HG02870 (cell line): ENCODE measurements around the gene SUGCT.
"Not testable (repeated sequence)": the region's sequence is repeated elsewhere in the genome, so short reads cannot be mapped to it uniquely, and the experiment has no call there.

Experiments
- ATAC-seq: cut with Tn5 transposase; IDR thresholded peaks from one replicate; pipeline ENCODE4 v1.9.1; 2021; ENCODE audit warnings: mild to moderate bottlenecking, moderate library complexity; ENCODE audit not compliant: unreplicated experiment

SUGCT gene

GRCh38 chr7:40394400-40394799 lies 259.6 kb downstream of the SUGCT start:
- no peak for ATAC-seq

DNA sequence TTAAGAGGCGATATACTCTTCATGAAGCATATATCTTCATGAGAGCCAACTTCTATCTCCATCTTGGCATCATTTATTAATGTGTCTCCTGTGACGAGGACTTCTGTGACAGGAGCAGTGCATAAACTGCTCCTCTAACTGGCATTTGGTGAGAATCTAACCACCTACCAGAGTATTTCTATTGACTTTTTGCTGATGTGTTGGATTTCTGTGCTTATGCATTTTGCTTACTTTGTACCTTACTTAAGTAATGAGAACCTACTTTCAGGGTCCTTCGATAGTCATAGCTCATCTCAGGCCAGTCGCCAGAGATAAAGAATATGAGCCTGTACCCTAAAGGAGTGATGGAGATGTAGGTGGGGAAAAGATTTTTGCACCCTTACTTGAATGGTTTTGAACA lies 265.7 kb downstream of the SUGCT start:
- ATAC-seq = no peak

GRCh38 chr7:40401406-40401805 lies 266.6 kb downstream of the SUGCT start:
- ATAC-seq = no peak

GRCh38 chr7:40402661-40403060 lies 267.9 kb downstream of the SUGCT start:
- ATAC-seq = no peak

DNA sequence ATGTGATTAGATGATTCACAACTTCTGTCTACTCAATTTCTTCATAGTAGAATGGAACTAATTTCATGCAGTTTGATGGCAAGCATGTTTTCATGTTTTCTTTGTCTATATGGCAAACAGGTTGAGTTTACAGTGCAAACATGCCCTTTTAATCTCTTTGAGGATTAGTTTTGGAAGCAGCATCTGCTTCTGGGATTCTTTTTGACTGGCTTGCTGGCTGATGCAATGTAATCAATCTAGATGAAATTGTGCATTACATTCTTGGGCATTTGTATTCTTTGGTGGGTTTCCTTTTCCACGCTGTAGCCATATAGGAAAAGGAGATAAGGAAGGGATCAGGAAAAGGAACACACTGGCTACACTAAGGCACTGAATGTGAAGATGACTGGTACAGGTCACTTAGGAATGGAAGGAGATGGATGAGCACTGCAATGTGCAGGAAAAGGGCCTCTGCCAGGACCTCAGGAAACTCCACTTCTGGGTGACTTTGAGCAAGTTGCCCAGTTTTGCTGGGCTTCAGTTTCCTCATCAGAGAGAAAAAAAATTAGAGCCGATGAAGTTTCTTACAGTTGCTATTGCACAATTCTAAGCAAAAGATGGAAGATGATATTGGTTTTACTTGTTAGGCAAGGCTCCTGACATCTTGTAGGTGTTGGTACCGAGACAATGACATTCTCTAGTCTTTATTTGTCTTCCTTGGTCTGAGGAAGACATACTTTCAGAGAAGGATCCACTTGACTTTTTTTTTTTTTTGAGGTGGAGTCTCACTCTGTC lies 269.1 kb downstream of the SUGCT start:
- ATAC-seq = no peak

DNA sequence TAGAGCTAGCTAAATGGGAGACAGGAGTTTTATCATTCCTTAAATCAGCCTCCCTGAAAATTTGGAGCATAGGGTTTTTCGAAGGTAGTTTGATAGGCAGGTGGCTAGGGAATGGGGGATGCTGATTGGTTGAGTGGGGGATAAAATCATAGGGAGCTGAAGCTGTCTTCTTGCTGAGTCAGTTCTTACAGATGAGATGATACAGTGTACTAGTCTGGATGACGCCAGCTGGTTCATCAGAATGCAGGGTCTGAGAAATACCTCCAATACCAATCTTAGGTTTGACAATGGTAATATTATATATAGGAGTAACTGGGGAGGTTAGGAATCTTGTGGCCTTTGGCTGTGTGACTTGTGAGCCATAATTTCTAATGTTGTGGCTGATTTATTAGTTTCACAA lies 271.2 kb downstream of the SUGCT start:
- no peak for ATAC-seq

DNA sequence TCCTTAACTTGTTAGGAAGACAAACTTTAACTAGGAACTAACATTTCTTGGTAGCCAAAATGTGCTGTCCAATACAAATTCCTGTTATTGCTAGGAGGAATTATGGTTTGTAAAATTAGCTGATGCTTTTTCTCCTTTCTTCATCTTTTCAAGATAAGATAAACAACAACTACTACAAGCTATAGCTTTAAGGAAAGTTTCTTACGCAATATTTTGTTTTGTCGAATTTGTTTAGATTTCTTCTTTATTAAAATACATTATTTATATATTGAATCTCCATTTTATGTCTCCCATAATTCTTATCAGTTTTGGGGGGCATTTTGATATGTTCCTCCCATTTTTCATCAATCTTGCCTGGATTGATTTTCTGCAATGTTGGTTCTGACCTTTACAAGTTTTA lies 277.5 kb downstream of the SUGCT start:
- no peak for ATAC-seq

DNA sequence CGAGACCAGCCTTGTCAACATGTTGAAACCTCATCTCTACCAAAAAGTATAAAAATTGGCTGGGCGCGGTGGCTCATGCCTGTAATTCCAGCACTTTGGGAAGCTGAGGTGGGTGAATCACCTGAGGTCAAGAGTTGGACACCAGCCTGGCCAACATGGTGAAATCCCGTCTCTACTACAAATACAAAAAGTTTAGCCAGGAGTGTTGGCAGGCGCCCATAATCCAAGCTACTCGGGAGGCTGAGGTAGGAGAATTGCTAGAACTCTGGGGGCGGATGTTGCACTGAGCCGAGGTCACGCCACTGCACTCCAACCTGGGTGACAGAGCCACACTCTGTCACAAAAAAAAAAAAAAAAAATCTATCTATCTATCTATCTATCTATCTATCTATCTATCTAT lies 279.9 kb downstream of the SUGCT start:
- ATAC-seq = not testable (repeated sequence)

GRCh38 chr7:40418448-40418847 lies 283.6 kb downstream of the SUGCT start:
- no peak for ATAC-seq

DNA sequence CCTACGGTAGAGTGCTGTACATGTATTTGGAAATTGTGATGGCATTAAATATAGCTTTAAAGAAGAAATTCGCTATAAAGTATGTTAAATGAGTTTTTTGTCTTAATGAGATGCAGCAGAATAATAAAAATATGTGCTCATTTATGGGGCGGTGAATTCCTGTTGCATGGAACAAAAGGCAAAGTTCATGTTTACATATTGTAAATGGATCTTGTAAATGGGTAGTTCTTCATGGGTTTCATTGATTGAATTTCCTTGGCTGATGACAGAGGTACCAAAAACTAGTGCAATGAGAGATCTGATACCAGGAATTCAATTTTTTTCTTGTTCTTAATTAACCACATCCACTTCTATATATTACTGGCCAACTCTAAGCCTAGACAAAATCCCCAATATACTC lies 284.2 kb downstream of the SUGCT start:
- ATAC-seq = no peak

- ATAC-seq = no peak
Observed at GRCh38 chr7:40419806-40420205, 285.0 kb downstream of the SUGCT start.

GRCh38 chr7:40421433-40421832 lies 286.6 kb downstream of the SUGCT start:
- ATAC-seq = no peak

DNA sequence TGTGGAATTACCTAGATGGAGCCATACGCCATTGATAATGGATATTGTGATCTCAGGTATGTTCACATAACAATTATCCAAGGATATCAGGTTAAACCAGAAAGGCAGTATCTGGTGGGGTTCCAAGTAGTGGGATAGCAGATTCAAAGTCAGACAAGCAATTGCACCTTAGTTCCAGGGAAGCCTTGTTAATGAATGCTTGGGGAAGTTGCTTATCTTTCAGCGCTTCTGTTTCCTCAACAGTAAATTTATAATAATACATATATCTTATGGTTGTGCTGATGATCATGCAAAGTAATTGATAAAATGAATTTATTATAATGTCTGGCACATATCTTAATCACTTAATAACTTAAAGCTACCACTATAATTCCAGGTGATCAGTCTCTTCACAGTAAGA lies 290.9 kb downstream of the SUGCT start:
- no peak for ATAC-seq

- no peak for ATAC-seq
Observed at GRCh38 chr7:40428421-40428820, 293.6 kb downstream of the SUGCT start.

DNA sequence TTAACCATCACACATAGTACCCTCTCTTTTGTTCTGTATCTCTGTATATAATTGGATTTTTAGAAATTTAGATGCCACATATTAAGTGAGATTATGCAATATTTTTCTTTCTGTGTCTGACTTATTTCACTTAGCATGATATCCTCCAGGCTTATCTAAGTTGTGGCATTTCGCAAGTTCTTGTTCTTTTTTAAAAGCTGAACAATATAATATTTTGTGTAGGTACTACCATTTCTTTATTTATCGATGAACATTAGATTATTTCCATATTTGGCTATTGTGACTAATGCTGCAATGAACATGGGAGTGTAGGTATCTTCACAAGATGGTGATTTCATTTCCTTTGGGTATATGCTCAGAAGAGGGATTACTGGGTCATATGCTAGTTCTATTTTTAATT lies 295.0 kb downstream of the SUGCT start:
- ATAC-seq = no peak

DNA sequence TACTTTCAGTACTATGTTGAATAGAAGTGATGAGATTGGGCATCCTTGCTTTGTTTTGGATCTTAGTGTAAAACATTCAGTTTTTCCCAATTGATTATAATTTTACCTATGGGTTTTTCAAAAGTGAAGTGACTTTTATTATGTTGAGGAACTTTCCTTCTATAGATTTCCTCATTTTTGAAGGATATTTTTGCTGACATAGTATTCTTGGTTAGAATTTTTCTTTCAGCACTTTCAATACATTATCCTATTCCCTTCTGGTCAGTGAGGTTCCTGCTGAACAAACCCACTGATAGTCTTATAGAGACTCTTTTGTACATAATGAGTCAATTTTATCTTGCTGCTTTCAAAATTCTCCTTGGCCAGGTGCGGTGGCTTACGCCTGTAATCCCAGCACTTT lies 297.2 kb downstream of the SUGCT start:
- no peak for ATAC-seq

- ATAC-seq = no peak
Observed at GRCh38 chr7:40436710-40437109, 301.9 kb downstream of the SUGCT start.

DNA sequence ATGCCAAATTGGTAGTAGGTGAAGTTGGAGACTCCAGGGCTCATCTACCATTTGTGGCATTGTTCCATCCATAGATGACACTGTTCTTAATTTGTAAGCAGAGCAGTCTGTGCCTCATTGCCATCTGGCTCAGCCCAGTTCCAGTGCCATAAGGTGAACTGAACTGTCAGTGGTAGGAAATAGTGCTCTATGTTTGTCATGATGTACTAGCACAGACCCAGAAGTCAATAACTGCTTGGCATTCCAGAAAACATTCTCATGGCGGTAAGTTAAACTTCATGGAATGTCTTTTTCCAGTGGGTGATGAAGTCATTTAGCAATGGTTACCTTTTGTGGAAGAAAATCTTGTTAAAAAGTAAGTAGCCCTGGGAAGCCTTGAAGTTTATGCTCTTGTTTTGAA lies 302.7 kb downstream of the SUGCT start:
- ATAC-seq = no peak

DNA sequence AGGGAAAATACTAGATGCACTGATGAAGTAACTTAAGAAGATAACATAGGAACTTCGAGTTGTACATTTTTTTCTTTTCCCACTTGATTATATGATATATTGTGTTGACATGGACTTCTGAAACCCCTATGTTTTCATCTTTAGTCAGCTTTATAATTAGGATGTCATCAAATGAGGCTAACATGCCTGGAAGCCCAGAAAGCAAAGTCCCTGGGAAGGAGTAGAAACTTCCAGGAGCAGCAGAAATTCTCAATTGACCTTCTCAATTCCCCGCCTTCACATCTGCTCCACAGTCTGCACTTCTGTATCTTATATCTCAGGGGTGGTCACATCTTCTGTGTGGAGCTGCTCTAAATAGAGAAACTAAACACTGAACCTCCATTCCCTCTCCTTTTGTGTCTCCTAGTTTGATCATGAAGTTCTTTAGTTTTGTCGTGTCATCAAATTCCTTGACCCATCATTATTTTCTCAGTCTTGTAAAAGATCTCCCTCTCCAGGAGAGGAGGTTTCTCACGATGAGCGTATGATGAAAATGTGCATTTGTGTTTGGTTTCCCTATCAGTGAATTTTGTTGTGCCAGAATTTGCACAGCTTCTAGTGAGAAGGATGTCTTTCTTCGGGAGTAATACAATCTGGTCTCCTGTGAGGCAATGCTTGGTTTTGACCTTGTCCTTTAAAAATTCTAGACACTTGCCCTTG lies 303.3 kb downstream of the SUGCT start:
- ATAC-seq = no peak

DNA sequence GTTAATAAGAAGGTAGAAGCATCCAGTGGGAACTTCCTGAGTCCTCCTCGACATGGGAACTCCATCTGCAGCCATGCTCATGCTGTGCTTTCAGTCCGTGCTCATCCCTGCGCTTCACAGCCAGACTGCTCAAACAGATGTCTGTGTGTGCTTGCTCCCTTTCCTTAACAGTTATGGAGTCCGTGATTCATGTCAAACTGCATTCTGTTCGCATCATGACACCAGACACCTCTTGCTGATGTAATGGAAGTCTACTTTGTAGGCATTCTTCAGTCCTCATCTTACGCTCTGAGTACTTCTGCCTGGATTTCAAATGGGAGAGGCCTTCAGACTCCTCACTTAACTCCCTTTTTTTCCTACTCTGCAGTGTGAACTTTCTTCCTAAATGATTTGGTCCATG lies 304.9 kb downstream of the SUGCT start:
- no peak for ATAC-seq

GRCh38 chr7:40447345-40447744 lies 312.5 kb downstream of the SUGCT start:
- no peak for ATAC-seq

DNA sequence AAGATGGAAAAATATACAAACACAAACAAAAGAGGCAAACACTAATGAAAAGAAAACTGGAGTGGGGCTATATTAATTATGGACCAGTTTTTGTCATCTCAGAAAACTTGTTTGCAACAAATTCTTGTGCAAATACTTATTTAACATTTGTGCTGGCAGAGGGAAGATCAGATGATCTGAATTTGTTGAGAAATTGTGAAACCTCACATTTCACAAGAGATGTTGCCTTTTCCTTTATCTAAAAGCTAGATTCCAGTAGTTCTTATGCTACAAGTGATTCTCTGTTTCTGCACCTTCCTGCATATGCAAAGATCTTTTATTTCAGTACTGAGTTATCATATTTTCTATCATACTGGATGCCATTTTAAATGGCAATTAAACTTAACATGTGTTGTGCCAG lies 320.7 kb downstream of the SUGCT start:
- no peak for ATAC-seq
